Endothelial cell of umbilical vein (primary cell): ENCODE data around the gene KCNK15. TPM values are rescaled to one million over a fixed set of nuclear protein-coding genes. Genes with fewer than 3 reads are reported as not detected.

Source experiments
- BruUV-seq: library from RNA; stranded (reverse); fragments of 400-500 nt; replicated peaks from 2 replicates; lab custom pipeline; 2021; lab: Mats Ljungman, UMichigan
- CTCF ChIA-PET: fragments of 300-600, 350-600 bp; sonication (Branson Sonifier 250); formaldehyde crosslinking; loops from one replicate; lab custom pipeline; 2021; ENCODE audit warnings: antibody characterized with exemption, inconsistent platforms; lab: Charles Lee
- POLR2A ChIA-PET: fragments of 300-600, 350-600 bp; sonication (Branson Sonifier 250); formaldehyde crosslinking; loops from one replicate; lab custom pipeline; 2021; ENCODE audit warnings: antibody characterized with exemption, inconsistent platforms; lab: Charles Lee
- DNase-seq: peaks from one replicate; pipeline ENCODE4 v3.0.0-alpha.2; 2011; ENCODE audit warnings: low read depth, low spot score
- FAIRE-seq: peaks from 2 replicates; lab custom pipeline; 2011; peaks lifted over from hg19 to GRCh38; lab: Jason Lieb, UNC
- H2AFZ ChIP-seq: 2 replicates; pipeline ENCODE4 v1.6.0; 2012; ENCODE audit warnings: low read depth, low read length, control low read depth, inconsistent platforms
- H3K27ac ChIP-seq: 2 replicates; pipeline ENCODE4 v1.5.1; 2011; ENCODE audit warnings: low read depth, mild to moderate bottlenecking, control low read depth, low read length, moderate library complexity; ENCODE audit not compliant: insufficient read depth
- H3K27me3 ChIP-seq, 2 experiments: 2 replicates each; pipeline versions ENCODE4 v1.6.0 to v1.6.1; 2011; ENCODE audit warnings: low read length in 2 of 2, mixed read lengths in 1 of 2; ENCODE audit not compliant: control insufficient read depth in 2 of 2, insufficient read depth in 2 of 2
- H3K36me3 ChIP-seq, 2 experiments: 2 replicates in 1 of 2; 3 replicates in 1 of 2; pipeline ENCODE4 v1.5.1; 2011; ENCODE audit warnings: low read length in 2 of 2, mild to moderate bottlenecking in 1 of 2, moderate library complexity in 1 of 2; ENCODE audit not compliant: control insufficient read depth in 2 of 2, insufficient read depth in 2 of 2; ENCODE audit errors: extremely low read depth in 1 of 2
- H3K4me1 ChIP-seq: 3 replicates; pipeline ENCODE4 v1.5.1; 2011; ENCODE audit warnings: mild to moderate bottlenecking, low read length; ENCODE audit not compliant: control insufficient read depth, insufficient read depth; ENCODE audit errors: extremely low read depth
- H3K4me2 ChIP-seq: 2 replicates; pipeline ENCODE4 v1.6.1; 2011; ENCODE audit warnings: low read length, control low read depth, mixed read lengths; ENCODE audit not compliant: insufficient read depth
- H3K4me3 ChIP-seq, 3 experiments: fragments of 200-600 bp in 1 of 3; sonication (generic), shearing (Covaris generic) in 1 of 3; replicated peaks in 1 of 3; 2 replicates each; pipeline ENCODE4 v1.5.1; 2011 to 2016; ENCODE audit warnings: control low read depth in 3 of 3, low read length in 3 of 3, mild to moderate bottlenecking in 2 of 3, inconsistent platforms in 1 of 3, low read depth in 1 of 3, moderate library complexity in 1 of 3; ENCODE audit not compliant: insufficient read depth in 1 of 3
- H3K79me2 ChIP-seq: 2 replicates; pipeline ENCODE4 v1.6.0; 2012; ENCODE audit warnings: low read length, inconsistent platforms; ENCODE audit not compliant: control insufficient read depth, insufficient read depth
- H3K9ac ChIP-seq: replicated peaks from 2 replicates; pipeline ENCODE3; 2011; ENCODE audit warnings: low read length, control low read depth; ENCODE audit not compliant: insufficient read depth; ENCODE audit errors: extremely low read depth
- H3K9me1 ChIP-seq: replicated peaks from 3 replicates; pipeline ENCODE4 v1.6.0; 2011; ENCODE audit warnings: mild to moderate bottlenecking, low read length; ENCODE audit not compliant: control insufficient read depth, insufficient read depth; ENCODE audit errors: extremely low read depth
- H3K9me3 ChIP-seq: replicated peaks from 2 replicates; pipeline ENCODE4 v1.5.1; 2012; ENCODE audit warnings: low read length, inconsistent platforms; ENCODE audit not compliant: control insufficient read depth, insufficient read depth
- H4K20me1 ChIP-seq: replicated peaks from 2 replicates; pipeline ENCODE3; 2011; ENCODE audit warnings: mild to moderate bottlenecking, low read length; ENCODE audit not compliant: control insufficient read depth, insufficient read depth; ENCODE audit errors: extremely low read depth
- CTCF ChIP-seq, 2 donors: IDR thresholded peaks; 1 replicate in 1 of 2; 2 replicates in 1 of 2; pipeline ENCODE4 v1.5.1; 2011; ENCODE audit warnings: low read length in 2 of 2, mild to moderate bottlenecking in 2 of 2, moderate library complexity in 2 of 2, control low read depth in 1 of 2, inconsistent platforms in 1 of 2, low read depth in 1 of 2; ENCODE audit not compliant: insufficient read depth in 1 of 2; ENCODE audit errors: extremely low read depth in 1 of 2
- EZH2 ChIP-seq: IDR thresholded peaks from 2 replicates; pipeline ENCODE4 v1.6.1; 2012; ENCODE audit warnings: borderline replicate concordance, low read depth, mild to moderate bottlenecking, moderate library complexity, low read length, inconsistent platforms; ENCODE audit not compliant: severe bottlenecking
- FOS ChIP-seq: IDR thresholded peaks from 2 replicates; pipeline ENCODE4 v1.6.1; 2011; ENCODE audit warnings: mild to moderate bottlenecking, low read length, moderate library complexity, borderline replicate concordance; ENCODE audit not compliant: insufficient read depth
- GATA2 ChIP-seq: IDR thresholded peaks from 2 replicates; pipeline ENCODE4 v1.7.0; 2011; ENCODE audit warnings: low read depth, mild to moderate bottlenecking, moderate library complexity, mixed read lengths, low read length; ENCODE audit not compliant: insufficient read length, insufficient read depth
- JUN ChIP-seq: IDR thresholded peaks from 2 replicates; pipeline ENCODE4 v1.6.1; 2011; ENCODE audit warnings: borderline replicate concordance, low read depth; ENCODE audit not compliant: insufficient read length, insufficient read depth
- MAX ChIP-seq: IDR thresholded peaks from 2 replicates; pipeline ENCODE4 v1.6.1; 2011; ENCODE audit not compliant: insufficient read depth, insufficient read length
- MYC ChIP-seq: IDR thresholded peaks from one replicate; pipeline ENCODE4 v1.6.1; 2011; ENCODE audit warnings: mild to moderate bottlenecking, low read depth, low read length
- POLR2A ChIP-seq: IDR thresholded peaks from 2 replicates; pipeline ENCODE4 v1.6.1; 2012; ENCODE audit warnings: low read depth, mild to moderate bottlenecking, control low read depth, low read length
- POLR2AphosphoS5 ChIP-seq: IDR thresholded peaks from 2 replicates; pipeline ENCODE4 v1.6.1; 2012; ENCODE audit warnings: low read depth, mild to moderate bottlenecking, control low read depth, low read length, moderate library complexity; ENCODE audit not compliant: insufficient read depth
- dilution Hi-C: fragments of 300-500 bp; cut with MboI; formaldehyde crosslinking; loops from one replicate; pipeline ENCODE4 v1.15.0; 2019; ENCODE audit warnings: low sequenced_read_pairs; ENCODE audit not compliant: extremely low pct_ligation_motif_present
- intact Hi-C: fragments of 100-400 bp; cut with micrococcal nuclease; formaldehyde crosslinking; loops from one replicate; pipeline ENCODE4 v1.10.0; 2022
- polyA plus RNA-seq, 4 experiments: library from polyadenylated mRNA; depleted of rRNA in 3 of 4; stranded (reverse) in 3 of 4; unstranded in 1 of 4; fragments of >200 nt; gene quantifications; 2 replicates each; pipeline versions ENCODE4 v1.2.1 to v1.2.3, GENCODE V29; 2011 to 2012; ENCODE audit warnings: missing spikeins in 1 of 4
- total RNA-seq: library from RNA; stranded (reverse); gene quantifications from 2 replicates; pipeline ENCODE4 v1.2.3, GENCODE V29; 2021

KCNK15 gene
- total and polyA plus RNA-seq, 2 donors (not counting 3 experiments of a cell fraction or from before 2014, with no cell fraction given), result 0.06 TPM; not detected in 1

GRCh38 chr20:44795836-44796235 is 50.2 kb downstream of the KCNK15 start:
- dilution Hi-C loops, result no loop called here
- Histone ChIP-seq H3K79me2 (no peaks in the 10 kb centered on the region), H3K27me3 (peaks cover 2 to 3% of the 10 kb centered on the region in 2 experiments), H3K4me3 (no peak overlapping the region), H3K9me3 (no peaks in the 10 kb centered on the region), H3K4me2 (no peak overlapping the region), H3K9ac (no peak overlapping the region), H2AFZ (no peak overlapping the region), H3K36me3 (no peaks in the 10 kb centered on the region), H3K27ac (no peak overlapping the region), H4K20me1 (no peaks in the 10 kb centered on the region), H3K9me1 (no peaks in the 10 kb centered on the region), H3K4me1 (no peaks in the 10 kb centered on the region)
- TF ChIP-seq EZH2, result no peak
- TF ChIP-seq CTCF (IDR thresholded peaks at IDR 0.05; ENCODE audit: extremely low read depth in 1 of 2, insufficient read depth in 1 of 2, low read depth in 1 of 2, low read length in 2 of 2), result no peak
- TF ChIP-seq MYC, result no peak
- TF ChIP-seq POLR2A, result no peak
- no peak for TF ChIP-seq POLR2AphosphoS5
- no peak for TF ChIP-seq FOS
- no peak for TF ChIP-seq JUN
- TF ChIP-seq GATA2, result no peak
- no peak for TF ChIP-seq MAX
- CTCF ChIA-PET, result no interaction called here
- FAIRE-seq, result no peak
- intact Hi-C loops, result no loop called here
- no peak for DNase-seq
- BruUV-seq, result no TSS peak
- POLR2A ChIA-PET, result no interaction called here
